Mesenchymal stem cell (in vitro differentiated cells and primary cell): ENCODE data around the gene DYSF.

Source experiments
- DNase-seq: peaks from one replicate; pipeline ENCODE4 v3.0.0-alpha.2; 2013
- H2AFZ ChIP-seq: one replicate; pipeline ENCODE4 v1.6.1; 2013; ENCODE audit warnings: low read depth, mild to moderate bottlenecking, control low read depth, inconsistent platforms, low read length, moderate library complexity
- H2AK5ac ChIP-seq: 2 replicates; pipeline ENCODE4 v1.6.1; 2013; ENCODE audit warnings: low read length, moderate library complexity, mild to moderate bottlenecking, inconsistent platforms; ENCODE audit not compliant: severe bottlenecking
- H2BK120ac ChIP-seq: one replicate; pipeline ENCODE4 v1.6.1; 2013; ENCODE audit warnings: low read depth, mild to moderate bottlenecking, inconsistent platforms, low read length, moderate library complexity
- H2BK12ac ChIP-seq, 2 experiments: one replicate each; pipeline ENCODE4 v1.6.1; 2013; ENCODE audit warnings: inconsistent platforms in 2 of 2, low read length in 2 of 2, mild to moderate bottlenecking in 2 of 2, moderate library complexity in 2 of 2, control low read depth in 1 of 2
- H2BK15ac ChIP-seq: one replicate; pipeline ENCODE4 v1.6.1; 2013; ENCODE audit warnings: mild to moderate bottlenecking, low read depth, inconsistent platforms; ENCODE audit not compliant: poor library complexity, severe bottlenecking
- H2BK5ac ChIP-seq: 2 replicates; pipeline ENCODE4 v1.6.1; 2013; ENCODE audit warnings: low read depth, mild to moderate bottlenecking, low read length, control low read depth, inconsistent platforms; ENCODE audit not compliant: poor library complexity, severe bottlenecking
- H3K14ac ChIP-seq, 2 experiments: one replicate each; pipeline ENCODE4 v1.6.1; 2013; ENCODE audit warnings: inconsistent platforms in 2 of 2, low read length in 2 of 2, control low read depth in 1 of 2, mild to moderate bottlenecking in 1 of 2, moderate library complexity in 1 of 2
- H3K18ac ChIP-seq, 2 experiments: one replicate each; pipeline ENCODE4 v1.6.1; 2013; ENCODE audit warnings: inconsistent platforms in 2 of 2, low read length in 2 of 2, control low read depth in 1 of 2, low read depth in 1 of 2, mild to moderate bottlenecking in 1 of 2
- H3K23ac ChIP-seq, 2 experiments: one replicate each; pipeline ENCODE4 v1.6.1; 2013; ENCODE audit warnings: inconsistent platforms in 2 of 2, low read length in 2 of 2, mild to moderate bottlenecking in 2 of 2, moderate library complexity in 2 of 2, control low read depth in 1 of 2
- H3K27ac ChIP-seq: 2 replicates; pipeline ENCODE4 v1.5.1; 2013; ENCODE audit warnings: mild to moderate bottlenecking, moderate library complexity, low read length, control low read depth, inconsistent platforms; ENCODE audit not compliant: poor library complexity, severe bottlenecking
- H3K27me3 ChIP-seq, 2 experiments: 2 replicates each; pipeline versions ENCODE4 v1.6.1 to v1.7.0; 2013; ENCODE audit warnings: low read length in 2 of 2, mild to moderate bottlenecking in 2 of 2, moderate library complexity in 2 of 2, control low read depth in 1 of 2, inconsistent platforms in 1 of 2; ENCODE audit not compliant: control insufficient read depth in 1 of 2, insufficient read depth in 1 of 2
- H3K36me3 ChIP-seq, 2 experiments: 2 replicates each; pipeline versions ENCODE4 v1.6.1 to v1.7.0; 2013; ENCODE audit warnings: low read length in 2 of 2, control low read depth in 1 of 2, inconsistent platforms in 1 of 2, low read depth in 1 of 2, mild to moderate bottlenecking in 1 of 2; ENCODE audit not compliant: insufficient read depth in 2 of 2, control insufficient read depth in 1 of 2
- H3K4ac ChIP-seq, 2 experiments: one replicate each; pipeline ENCODE4 v1.6.1; 2013; ENCODE audit warnings: inconsistent platforms in 2 of 2, low read length in 2 of 2, mild to moderate bottlenecking in 2 of 2, moderate library complexity in 2 of 2, control low read depth in 1 of 2, low read depth in 1 of 2
- H3K4me1 ChIP-seq: 2 replicates; pipeline ENCODE4 v1.6.1; 2013; ENCODE audit warnings: low read depth, low read length, control low read depth; ENCODE audit not compliant: control insufficient read depth, insufficient read depth
- H3K4me2 ChIP-seq: 2 replicates; pipeline ENCODE4 v1.6.1; 2013; ENCODE audit warnings: low read length, mild to moderate bottlenecking, inconsistent platforms; ENCODE audit not compliant: poor library complexity, severe bottlenecking
- H3K4me3 ChIP-seq, 2 experiments: 2 replicates each; pipeline versions ENCODE4 v1.5.1 to v1.7.0; 2013; ENCODE audit warnings: low read length in 2 of 2, mild to moderate bottlenecking in 2 of 2, control low read depth in 1 of 2, low read depth in 1 of 2; ENCODE audit not compliant: insufficient read depth in 1 of 2
- H3K79me1 ChIP-seq: replicated peaks from 2 replicates; pipeline ENCODE4 v1.6.1; 2013; ENCODE audit warnings: mild to moderate bottlenecking, control low read depth, low read length, inconsistent platforms; ENCODE audit not compliant: poor library complexity, severe bottlenecking
- H3K9ac ChIP-seq: 2 replicates; pipeline ENCODE4 v1.7.0; 2013; ENCODE audit warnings: mild to moderate bottlenecking, low read length, moderate library complexity
- H3K9me3 ChIP-seq: 2 replicates; pipeline ENCODE4 v1.7.0; 2013; ENCODE audit warnings: mild to moderate bottlenecking, low read length; ENCODE audit not compliant: control insufficient read depth
- H4K8ac ChIP-seq: one replicate; pipeline ENCODE4 v1.6.1; 2013; ENCODE audit warnings: inconsistent platforms, mild to moderate bottlenecking, low read length, moderate library complexity
- H4K91ac ChIP-seq: one replicate; pipeline ENCODE4 v1.6.1; 2013; ENCODE audit warnings: mild to moderate bottlenecking, low read length, inconsistent platforms
- WGBS: methylation state at CpG from one replicate; pipeline ENCODE4 v1.1.7; 2013; ENCODE audit warnings: mixed read lengths; 5-methylcytosine and 5-hydroxymethylcytosine counted together

Gene DYSF

DNA sequence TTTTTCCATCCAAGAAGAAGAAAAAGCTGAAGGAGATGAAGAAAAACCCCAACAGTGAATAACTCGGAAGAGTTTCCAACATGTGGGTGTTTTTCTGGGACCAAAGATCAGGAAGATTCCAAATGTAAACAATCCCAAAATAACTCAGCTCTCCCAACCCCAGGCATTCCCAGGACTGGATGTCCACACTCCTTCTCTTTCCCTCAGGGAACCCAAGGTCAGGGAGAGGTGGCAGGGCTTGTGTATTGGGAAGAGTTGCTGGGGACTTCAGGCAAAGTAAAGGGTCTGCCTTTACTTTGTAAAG, 268.0 kb downstream of the DYSF start:
- Histone ChIP-seq H2AFZ (no peak overlapping the region), H3K14ac (no peak overlapping the region)
- WGBS = 40% methylated on average over 1 of the region's 1 CpG

DNA sequence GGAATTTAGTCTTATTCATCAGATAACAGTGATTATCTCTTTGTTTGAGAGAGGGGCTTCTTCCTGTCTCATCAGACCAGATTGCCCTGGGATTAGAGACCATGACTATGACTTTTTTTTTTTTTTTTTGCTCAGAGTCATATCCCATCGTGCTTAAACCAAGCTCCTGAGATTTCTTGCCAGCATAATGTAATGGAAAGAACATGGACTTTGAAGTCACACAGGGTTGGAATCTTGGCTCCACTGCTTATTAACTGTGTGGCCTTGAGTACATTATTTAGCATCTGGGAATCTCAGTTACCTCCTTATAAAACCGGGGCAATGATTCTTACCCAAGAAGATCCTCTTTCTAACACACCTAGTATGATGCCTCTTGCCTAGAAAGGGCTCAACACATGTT, 268.3 kb downstream of the DYSF start:
- no peak overlapping the region for H2BK15ac ChIP-seq
- H2AFZ ChIP-seq = no peak overlapping the region
- peak; percentile 31 for DNase-seq
- H3K4me2 ChIP-seq = no peak overlapping the region
- no peak overlapping the region for H2AK5ac ChIP-seq
- H3K36me3 ChIP-seq = no peaks in the 10 kb centered on the region
- H3K23ac ChIP-seq = no peak overlapping the region
- H3K4me3 ChIP-seq = no peak overlapping the region
- peaks cover 24% of the 10 kb centered on the region for H3K4me1 ChIP-seq
- H3K79me1 ChIP-seq = no peaks in the 10 kb centered on the region
- H3K4ac ChIP-seq = no peak overlapping the region
- no peak overlapping the region for H2BK5ac ChIP-seq
- no peak overlapping the region for H3K27ac ChIP-seq
- H3K14ac ChIP-seq = no peak overlapping the region
- 86% methylated on average over 2 of the region's 2 CpGs for WGBS
- no peak overlapping the region for H2BK120ac ChIP-seq
- H3K9me3 ChIP-seq = peaks cover 14% of the 10 kb centered on the region
- H3K27me3 ChIP-seq = no peaks in the 10 kb centered on the region
- H4K8ac ChIP-seq = no peak overlapping the region
- H2BK12ac ChIP-seq = no peak overlapping the region
- no peak overlapping the region for H4K91ac ChIP-seq
- peak overlapping the region; percentile 61 for H3K9ac ChIP-seq
- H3K18ac ChIP-seq = peak overlapping the region in 1 of 2 experiments; percentile 78

More for the DNA sequence above, 268.0 kb downstream of the DYSF start:
- Histone ChIP-seq H2BK15ac (no peak overlapping the region), H3K27ac (no peak overlapping the region), H2BK12ac (peak overlapping the region; percentile 29 to 57), H3K4me2 (no peak overlapping the region), H3K9ac (peak overlapping the region; percentile 61), H3K4ac (peak overlapping the region in 1 of 2 experiments; percentile 63), H4K8ac (no peak overlapping the region), H4K91ac (no peak overlapping the region), H3K18ac (peak overlapping the region in 1 of 2 experiments; percentile 78), H3K79me1 (no peaks in the 10 kb centered on the region), H3K4me3 (no peak overlapping the region), H2AK5ac (no peak overlapping the region), H3K36me3 (no peaks in the 10 kb centered on the region), H3K27me3 (no peaks in the 10 kb centered on the region), H3K9me3 (peaks cover 14% of the 10 kb centered on the region), H3K23ac (no peak overlapping the region), H2BK120ac (no peak overlapping the region), H3K4me1 (peaks cover 28% of the 10 kb centered on the region), H2BK5ac (no peak overlapping the region)
- DNase-seq = peak; percentile 80

DNA sequence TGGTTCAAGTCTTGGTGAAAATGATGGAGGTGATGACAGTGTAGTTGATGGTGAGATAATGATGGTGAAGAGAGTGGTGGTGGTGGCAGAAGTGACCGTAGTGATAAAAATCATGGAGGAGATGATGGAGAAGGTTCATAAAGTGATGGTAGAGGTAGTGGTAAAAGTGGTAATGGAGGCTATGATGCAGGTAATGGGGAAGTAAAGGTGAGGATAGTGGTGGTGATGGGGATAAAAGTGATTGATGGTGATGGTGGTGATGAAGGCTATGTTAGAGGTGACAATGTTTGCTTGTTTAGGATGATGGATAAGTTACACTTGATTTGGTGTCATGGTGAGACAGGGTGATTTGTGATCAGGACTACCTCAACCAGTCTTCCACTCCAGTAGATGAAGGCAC, 268.9 kb downstream of the DYSF start:
- Histone ChIP-seq H2BK120ac (no peak overlapping the region), H3K4me2 (no peak overlapping the region), H2BK15ac (no peak overlapping the region), H2AFZ (no peak overlapping the region), H3K4ac (peak overlapping the region in 1 of 2 experiments; percentile 28), H2BK5ac (no peak overlapping the region), H2BK12ac (peak overlapping the region in 1 of 2 experiments; percentile 40), H3K9me3 (peaks cover 14% of the 10 kb centered on the region), H4K8ac (no peak overlapping the region), H3K27ac (no peak overlapping the region), H3K27me3 (no peaks in the 10 kb centered on the region), H3K9ac (no peak overlapping the region), H4K91ac (peak overlapping the region; percentile 22), H3K4me1 (peaks cover 18% of the 10 kb centered on the region), H3K36me3 (no peaks in the 10 kb centered on the region), H3K14ac (no peak overlapping the region), H3K23ac (no peak overlapping the region), H3K18ac (no peak overlapping the region), H3K4me3 (no peak overlapping the region), H3K79me1 (no peaks in the 10 kb centered on the region), H2AK5ac (no peak overlapping the region)
- WGBS = 93% methylated on average over 1 of the region's 1 CpG
- no peak for DNase-seq

DNA sequence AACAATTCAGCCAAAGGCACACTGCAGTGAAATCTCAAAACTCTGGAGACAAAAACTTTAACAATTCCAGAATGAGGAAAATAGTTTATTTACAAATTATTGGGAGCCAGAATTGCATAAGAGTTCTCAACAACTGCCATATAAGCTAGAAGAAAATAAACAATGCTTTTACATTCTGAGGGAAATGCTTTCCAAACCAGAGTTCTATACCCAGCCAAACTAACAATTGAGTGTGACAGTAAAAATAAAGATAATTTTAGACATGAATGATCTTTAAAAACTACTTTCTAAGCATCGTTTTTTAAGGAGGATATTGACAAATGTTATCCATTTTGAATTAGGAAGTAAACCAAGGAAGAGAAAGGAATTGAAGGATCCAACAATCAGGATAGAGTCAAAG, 271.4 kb downstream of the DYSF start:
- Histone ChIP-seq H3K4me3 (no peak overlapping the region), H2BK12ac (no peak overlapping the region), H3K27ac (no peak overlapping the region), H3K9ac (no peak overlapping the region), H3K36me3 (no peaks in the 10 kb centered on the region), H2BK120ac (no peak overlapping the region), H2AFZ (no peak overlapping the region), H3K9me3 (peaks cover 14% of the 10 kb centered on the region), H3K27me3 (peaks cover 0 to 2% of the 10 kb centered on the region in 2 experiments), H4K8ac (no peak overlapping the region), H3K4me2 (no peak overlapping the region), H3K79me1 (no peaks in the 10 kb centered on the region), H3K4me1 (peaks cover 8% of the 10 kb centered on the region), H3K14ac (no peak overlapping the region), H3K23ac (no peak overlapping the region), H2BK5ac (no peak overlapping the region), H2AK5ac (no peak overlapping the region), H3K18ac (no peak overlapping the region), H2BK15ac (no peak overlapping the region), H4K91ac (no peak overlapping the region), H3K4ac (no peak overlapping the region)
- no peak for DNase-seq
- 75% methylated on average over 1 of the region's 1 CpG for whole genome bisulfite sequencing
